ENCODE measurements around the gene SPEN.

Gene SPEN

GRCh38 chr1:15858069-15858670 is 10.7 kb downstream of the SPEN start:
- DNase-seq, result no peak
- Histone ChIP-seq H4K5ac (ENCODE audit: low read length) (no peak overlapping the region), H3K23ac (ENCODE audit: low read length) (no peak overlapping the region), H3K4me2 (ENCODE audit: low read length) (no peak overlapping the region), H3K36me3 (ENCODE audit: control insufficient read depth, insufficient read depth, low read length) (no peaks in the 10 kb centered on the region), H3K79me1 (ENCODE audit: low read length) (peaks cover 10% of the 10 kb centered on the region), H2AK5ac (ENCODE audit: low read length) (no peak overlapping the region), H3K56ac (ENCODE audit: low read length) (no peak overlapping the region), H3K18ac (ENCODE audit: low read length) (no peak overlapping the region), H3K4me3 (ENCODE audit: low read length) (no peak overlapping the region), H4K8ac (ENCODE audit: low read depth, low read length) (no peak overlapping the region), H3K9ac (ENCODE audit: low read length) (no peak overlapping the region), H3K27me3 (ENCODE audit: insufficient read depth, low read length, poor library complexity) (no peaks in the 10 kb centered on the region), H3K27ac (ENCODE audit: low read depth, low read length) (no peak overlapping the region), H2BK120ac (ENCODE audit: low read depth, low read length) (no peak overlapping the region), H3K4ac (ENCODE audit: low read depth, low read length) (no peak overlapping the region), H3K79me2 (ENCODE audit: control insufficient read depth, insufficient read depth, low read length) (peaks cover 38% of the 10 kb centered on the region), H2BK15ac (replicated peaks; ENCODE audit: low read depth) (no peak overlapping the region), H3K4me1 (ENCODE audit: control insufficient read depth, low read depth, low read length) (no peaks in the 10 kb centered on the region), H2BK5ac (ENCODE audit: low read length) (no peak overlapping the region)
- WGBS (ENCODE audit: extremely low coverage, insufficient coverage, low lambda C conversion rate), result no CpG with 5 or more reads among the region's 6 CpGs

GRCh38 chr1:15858672-15859372 is 11.3 kb downstream of the SPEN start:
- no peak for DNase-seq
- Histone ChIP-seq H3K79me2 (ENCODE audit: control insufficient read depth, insufficient read depth, low read length) (peaks cover 38% of the 10 kb centered on the region), H3K9ac (ENCODE audit: low read length) (no peak overlapping the region), H2BK15ac (replicated peaks; ENCODE audit: low read depth) (no peak overlapping the region), H3K4me3 (ENCODE audit: low read length) (no peak overlapping the region), H3K36me3 (ENCODE audit: control insufficient read depth, insufficient read depth, low read length) (no peaks in the 10 kb centered on the region), H3K79me1 (ENCODE audit: low read length) (peaks cover 10% of the 10 kb centered on the region), H2BK5ac (ENCODE audit: low read length) (no peak overlapping the region), H3K18ac (ENCODE audit: low read length) (no peak overlapping the region), H2BK120ac (ENCODE audit: low read depth, low read length) (no peak overlapping the region), H3K4ac (ENCODE audit: low read depth, low read length) (no peak overlapping the region), H3K4me2 (ENCODE audit: low read length) (no peak overlapping the region), H4K5ac (ENCODE audit: low read length) (no peak overlapping the region), H3K56ac (ENCODE audit: low read length) (no peak overlapping the region), H3K27ac (ENCODE audit: low read depth, low read length) (no peak overlapping the region), H3K27me3 (ENCODE audit: insufficient read depth, low read length, poor library complexity) (no peaks in the 10 kb centered on the region), H2AK5ac (ENCODE audit: low read length) (no peak overlapping the region), H3K4me1 (ENCODE audit: control insufficient read depth, low read depth, low read length) (no peaks in the 10 kb centered on the region), H3K23ac (ENCODE audit: low read length) (no peak overlapping the region), H4K8ac (ENCODE audit: low read depth, low read length) (no peak overlapping the region)
- WGBS (ENCODE audit: extremely low coverage, insufficient coverage, low lambda C conversion rate), result no CpG with 5 or more reads among the region's 8 CpGs

DNA sequence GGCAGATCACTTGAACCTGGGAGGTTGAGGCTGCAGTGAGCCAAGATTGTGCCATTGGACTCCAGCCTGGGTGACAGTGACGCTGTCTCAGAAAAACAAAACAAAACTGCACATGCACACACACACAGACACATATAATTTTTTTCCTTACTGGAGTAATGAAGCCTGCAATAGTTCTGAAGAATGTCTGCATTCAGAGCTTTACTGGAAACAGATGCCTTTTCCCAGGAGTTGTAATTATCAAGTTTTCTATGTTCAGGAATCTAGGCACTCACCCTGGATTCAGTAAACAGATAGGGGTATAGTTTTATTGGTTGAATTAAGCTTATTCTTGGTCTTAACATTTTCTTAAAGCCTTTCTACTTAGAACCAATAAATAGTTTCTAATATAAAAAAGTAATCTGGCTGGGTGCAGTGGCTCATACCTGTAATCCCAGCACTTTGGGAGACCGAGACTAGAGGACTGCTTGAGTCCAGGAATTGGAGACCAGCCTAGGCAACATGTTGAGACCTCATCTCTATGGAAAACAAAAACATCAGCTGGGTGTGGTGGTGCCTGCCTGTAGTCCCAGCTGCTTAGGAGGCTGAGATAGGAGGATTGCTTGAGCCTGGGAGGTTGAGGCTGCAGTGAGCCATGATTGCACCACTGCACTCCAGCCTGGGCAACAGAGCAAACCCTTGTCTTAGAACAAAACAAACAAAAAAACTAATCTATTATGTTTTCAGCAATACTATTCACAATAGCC is 15.8 kb downstream of the SPEN start:
- Histone ChIP-seq H3K79me2 (ENCODE audit: control insufficient read depth, insufficient read depth, low read length) (peaks cover 45% of the 10 kb centered on the region), H4K5ac (ENCODE audit: low read length) (no peak overlapping the region), H3K18ac (ENCODE audit: low read length) (no peak overlapping the region), H2BK15ac (replicated peaks; ENCODE audit: low read depth) (no peak overlapping the region), H3K36me3 (ENCODE audit: control insufficient read depth, insufficient read depth, low read length) (no peaks in the 10 kb centered on the region), H3K27me3 (ENCODE audit: insufficient read depth, low read length, poor library complexity) (no peaks in the 10 kb centered on the region), H3K9ac (ENCODE audit: low read length) (no peak overlapping the region), H4K8ac (ENCODE audit: low read depth, low read length) (no peak overlapping the region), H2BK5ac (ENCODE audit: low read length) (no peak overlapping the region), H3K4me1 (ENCODE audit: control insufficient read depth, low read depth, low read length) (no peaks in the 10 kb centered on the region), H2AK5ac (ENCODE audit: low read length) (no peak overlapping the region), H3K56ac (ENCODE audit: low read length) (no peak overlapping the region), H2BK120ac (ENCODE audit: low read depth, low read length) (no peak overlapping the region), H3K79me1 (ENCODE audit: low read length) (peaks cover 7% of the 10 kb centered on the region), H3K4ac (ENCODE audit: low read depth, low read length) (no peak overlapping the region), H3K4me2 (ENCODE audit: low read length) (no peak overlapping the region), H3K4me3 (ENCODE audit: low read length) (no peak overlapping the region), H3K23ac (ENCODE audit: low read length) (no peak overlapping the region), H3K27ac (ENCODE audit: low read depth, low read length) (no peak overlapping the region)
- DNase-seq, result no peak
- no CpG with 5 or more reads among the region's 2 CpGs for WGBS (ENCODE audit: extremely low coverage, insufficient coverage, low lambda C conversion rate)

GRCh38 chr1:15866721-15867201 is 19.3 kb downstream of the SPEN start:
- Histone ChIP-seq H3K27me3 (ENCODE audit: insufficient read depth, low read length, poor library complexity) (no peaks in the 10 kb centered on the region), H3K4ac (ENCODE audit: low read depth, low read length) (no peak overlapping the region), H3K9ac (ENCODE audit: low read length) (no peak overlapping the region), H3K23ac (ENCODE audit: low read length) (no peak overlapping the region), H2BK15ac (replicated peaks; ENCODE audit: low read depth) (no peak overlapping the region), H2BK120ac (ENCODE audit: low read depth, low read length) (no peak overlapping the region), H3K4me2 (ENCODE audit: low read length) (no peak overlapping the region), H2BK5ac (ENCODE audit: low read length) (no peak overlapping the region), H2AK5ac (ENCODE audit: low read length) (no peak overlapping the region), H3K4me1 (ENCODE audit: control insufficient read depth, low read depth, low read length) (no peaks in the 10 kb centered on the region), H3K36me3 (ENCODE audit: control insufficient read depth, insufficient read depth, low read length) (no peaks in the 10 kb centered on the region), H4K8ac (ENCODE audit: low read depth, low read length) (no peak overlapping the region), H3K56ac (ENCODE audit: low read length) (no peak overlapping the region), H4K5ac (ENCODE audit: low read length) (no peak overlapping the region), H3K4me3 (ENCODE audit: low read length) (no peak overlapping the region), H3K18ac (ENCODE audit: low read length) (no peak overlapping the region), H3K79me1 (ENCODE audit: low read length) (peaks cover 6% of the 10 kb centered on the region), H3K27ac (ENCODE audit: low read depth, low read length) (no peak overlapping the region), H3K79me2 (ENCODE audit: control insufficient read depth, insufficient read depth, low read length) (peaks cover 45% of the 10 kb centered on the region)
- no peak for DNase-seq
- WGBS (ENCODE audit: extremely low coverage, insufficient coverage, low lambda C conversion rate), result no CpG with 5 or more reads among the region's 3 CpGs

- DNase-seq, result no peak
- no peaks in the 10 kb centered on the region for H3K36me3 ChIP-seq (ENCODE audit: control insufficient read depth, insufficient read depth, low read length)
- no CpG with 5 or more reads among the region's 3 CpGs for WGBS (ENCODE audit: extremely low coverage, insufficient coverage, low lambda C conversion rate)
- H2BK15ac ChIP-seq (replicated peaks; ENCODE audit: low read depth), result no peak overlapping the region
- no peak overlapping the region for H3K4me2 ChIP-seq (ENCODE audit: low read length)
- no peak overlapping the region for H3K9ac ChIP-seq (ENCODE audit: low read length)
- H4K5ac ChIP-seq (ENCODE audit: low read length), result no peak overlapping the region
- no peak overlapping the region for H3K27ac ChIP-seq (ENCODE audit: low read depth, low read length)
- H3K4ac ChIP-seq (ENCODE audit: low read depth, low read length), result no peak overlapping the region
- H3K79me1 ChIP-seq (ENCODE audit: low read length), result peaks cover 6% of the 10 kb centered on the region
- no peaks in the 10 kb centered on the region for H3K4me1 ChIP-seq (ENCODE audit: control insufficient read depth, low read depth, low read length)
- H2BK5ac ChIP-seq (ENCODE audit: low read length), result no peak overlapping the region
- H3K79me2 ChIP-seq (ENCODE audit: control insufficient read depth, insufficient read depth, low read length), result peaks cover 45% of the 10 kb centered on the region
- H2AK5ac ChIP-seq (ENCODE audit: low read length), result no peak overlapping the region
- H2BK120ac ChIP-seq (ENCODE audit: low read depth, low read length), result no peak overlapping the region
- no peak overlapping the region for H3K4me3 ChIP-seq (ENCODE audit: low read length)
- no peak overlapping the region for H3K56ac ChIP-seq (ENCODE audit: low read length)
- H3K27me3 ChIP-seq (ENCODE audit: insufficient read depth, low read length, poor library complexity), result no peaks in the 10 kb centered on the region
- H3K18ac ChIP-seq (ENCODE audit: low read length), result no peak overlapping the region
- H4K8ac ChIP-seq (ENCODE audit: low read depth, low read length), result no peak overlapping the region
- H3K23ac ChIP-seq (ENCODE audit: low read length), result no peak overlapping the region
These were observed 19.8 kb downstream of the SPEN start for GRCh38 chr1:15867288-15867687.
